IMR-90 (cell line): ENCODE results near the gene APP. TPM values are rescaled to one million over a fixed set of nuclear protein-coding genes. Genes with fewer than 3 reads are reported as not detected.

Source experiments
- ATAC-seq: fragments of 200-7000 bp; cut with Tn5 transposase; 2 replicates; pipeline ENCODE4 v1.9.1; 2020; ENCODE audit warnings: low read depth, mild to moderate bottlenecking, moderate library complexity
- BruUV-seq: library from RNA; stranded (reverse); fragments of 400-500 nt; replicated peaks from 2 replicates; lab custom pipeline; 2021; lab: Mats Ljungman, UMichigan
- CTCF ChIA-PET: fragments of 300-600 bp; formaldehyde crosslinking; extraction: SDS; loops from one replicate; lab custom pipeline; 2021; ENCODE audit warnings: antibody characterized with exemption; lab: Yijun Ruan, JAX
- POLR2A ChIA-PET: fragments of 300-600 bp; sonication (Branson Sonifier 250); formaldehyde crosslinking; loops from one replicate; lab custom pipeline; 2022; ENCODE audit warnings: antibody characterized with exemption; ENCODE audit not compliant: unreplicated experiment; lab: Charles Lee
- DNase-seq: peaks from one replicate; pipeline ENCODE4 v3.0.0; 2013
- H2AFZ ChIP-seq: replicated peaks from 2 replicates; pipeline ENCODE3; 2013; ENCODE audit warnings: low read length, mild to moderate bottlenecking; ENCODE audit not compliant: poor library complexity
- H2AK5ac ChIP-seq: 2 replicates; pipeline ENCODE4 v1.6.1; 2013; ENCODE audit warnings: low read depth, low read length, inconsistent platforms
- H2AK9ac ChIP-seq: replicated peaks from 2 replicates; pipeline ENCODE3; 2013; ENCODE audit warnings: mild to moderate bottlenecking, low read depth, low read length, moderate library complexity; ENCODE audit not compliant: poor library complexity
- H2BK120ac ChIP-seq: 2 replicates; pipeline ENCODE4 v1.6.1; 2013; ENCODE audit warnings: low read depth, low read length, inconsistent platforms
- H2BK15ac ChIP-seq: 3 replicates; pipeline ENCODE4 v1.6.1; 2013; ENCODE audit warnings: low read depth, low read length, inconsistent platforms
- H2BK20ac ChIP-seq: 2 replicates; pipeline ENCODE4 v1.6.1; 2013; ENCODE audit warnings: low read depth, mild to moderate bottlenecking, inconsistent platforms, low read length, moderate library complexity
- H2BK5ac ChIP-seq: 2 replicates; pipeline ENCODE4 v1.6.1; 2013; ENCODE audit warnings: mild to moderate bottlenecking, low read depth, low read length, inconsistent platforms; ENCODE audit not compliant: poor library complexity, severe bottlenecking
- H3K14ac ChIP-seq: replicated peaks from 2 replicates; pipeline ENCODE4 v1.6.1; 2013; ENCODE audit warnings: low read depth, low read length, inconsistent platforms
- H3K18ac ChIP-seq: 2 replicates; pipeline ENCODE4 v1.6.1; 2013; ENCODE audit warnings: low read depth, low read length, control low read depth
- H3K23ac ChIP-seq: 2 replicates; pipeline ENCODE4 v1.6.1; 2013; ENCODE audit warnings: low read depth, low read length, inconsistent platforms
- H3K27ac ChIP-seq: 2 replicates; pipeline ENCODE4 v1.5.1; 2013; ENCODE audit warnings: mild to moderate bottlenecking, control low read depth, low read length; ENCODE audit not compliant: insufficient read depth
- H3K27me3 ChIP-seq: 2 replicates; pipeline ENCODE4 v1.6.1; 2013; ENCODE audit warnings: low read length; ENCODE audit not compliant: control insufficient read depth, insufficient read depth
- H3K36me3 ChIP-seq: 2 replicates; pipeline ENCODE4 v1.6.1; 2013; ENCODE audit warnings: low read length, mixed read lengths; ENCODE audit not compliant: control insufficient read depth, insufficient read depth
- H3K4ac ChIP-seq: 2 replicates; pipeline ENCODE4 v1.6.1; 2013; ENCODE audit warnings: low read depth, low read length, inconsistent platforms
- H3K4me1 ChIP-seq: 2 replicates; pipeline ENCODE4 v1.6.1; 2013; ENCODE audit warnings: low read length, mixed read lengths; ENCODE audit not compliant: control insufficient read depth, insufficient read depth
- H3K4me2 ChIP-seq: 2 replicates; pipeline ENCODE4 v1.6.1; 2013; ENCODE audit warnings: low read depth, mild to moderate bottlenecking, control low read depth, low read length, moderate library complexity
- H3K4me3 ChIP-seq: 2 replicates; pipeline ENCODE4 v1.5.1; 2013; ENCODE audit warnings: low read depth, mild to moderate bottlenecking, control low read depth, low read length, moderate library complexity; ENCODE audit not compliant: insufficient read depth
- H3K56ac ChIP-seq: 2 replicates; pipeline ENCODE4 v1.6.1; 2013; ENCODE audit warnings: low read length, inconsistent platforms; ENCODE audit not compliant: insufficient read depth; ENCODE audit errors: extremely low read depth
- H3K79me1 ChIP-seq, 2 experiments: 2 replicates each; pipeline ENCODE4 v1.6.1; 2013; ENCODE audit warnings: low read length in 2 of 2, inconsistent platforms in 1 of 2, low read depth in 1 of 2
- H3K9ac ChIP-seq: 2 replicates; pipeline ENCODE4 v1.6.1; 2013; ENCODE audit warnings: low read depth, low read length, control low read depth
- H3K9me1 ChIP-seq: 2 replicates; pipeline ENCODE4 v1.6.1; 2013; ENCODE audit warnings: low read length, inconsistent platforms; ENCODE audit not compliant: insufficient read depth
- H3K9me3 ChIP-seq: 2 replicates; pipeline ENCODE4 v1.6.1; 2013; ENCODE audit warnings: low read length; ENCODE audit not compliant: control insufficient read depth, insufficient read depth
- H4K20me1 ChIP-seq: 2 replicates; pipeline ENCODE4 v1.6.1; 2013; ENCODE audit warnings: low read length, inconsistent platforms; ENCODE audit not compliant: insufficient read depth
- H4K5ac ChIP-seq: 2 replicates; pipeline ENCODE4 v1.6.1; 2013; ENCODE audit warnings: mild to moderate bottlenecking, low read depth, low read length, control low read depth
- H4K8ac ChIP-seq, 2 experiments: 2 replicates each; pipeline ENCODE4 v1.6.1; 2013; ENCODE audit warnings: low read depth in 2 of 2, low read length in 2 of 2, control low read depth in 1 of 2, inconsistent platforms in 1 of 2
- H4K91ac ChIP-seq: 2 replicates; pipeline ENCODE4 v1.6.1; 2013; ENCODE audit warnings: low read depth, low read length, inconsistent platforms; ENCODE audit not compliant: insufficient read depth
- CHD1 ChIP-seq: IDR thresholded peaks from 2 replicates; pipeline ENCODE4 v1.6.1; 2012; ENCODE audit warnings: low read depth, low read length, improper control_type of control experiment
- MAFK ChIP-seq: IDR thresholded peaks from 2 replicates; pipeline ENCODE4 v1.6.1; 2012; ENCODE audit warnings: low read depth, low read length, improper control_type of control experiment
- NFE2L2 ChIP-seq: fragments of 150-350 bp; IDR thresholded peaks from 2 replicates; pipeline ENCODE4 v1.6.1; 2016; ENCODE audit warnings: low read depth, mild to moderate bottlenecking, low read length
- RCOR1 ChIP-seq: IDR thresholded peaks from 2 replicates; pipeline ENCODE4 v1.6.1; 2012; ENCODE audit warnings: mild to moderate bottlenecking, low read length, improper control_type of control experiment; ENCODE audit not compliant: insufficient replicate concordance
- SMC3 ChIP-seq: fragments of 150-350 bp; IDR thresholded peaks from 2 replicates; pipeline ENCODE4 v1.6.1; 2016; ENCODE audit warnings: low read depth, mild to moderate bottlenecking, antibody characterized with exemption, low read length, moderate library complexity
- WGBS, 2 experiments: methylation state at CpG; one replicate each; pipeline versions ENCODE4 v1.1.5 to v1.1.7; 2013; ENCODE audit warnings: missing lambda C conversion rate in 2 of 2; ENCODE audit not compliant: insufficient read length in 1 of 2; ENCODE audit errors: extremely low coverage in 2 of 2; 5-methylcytosine and 5-hydroxymethylcytosine counted together
- dilution Hi-C: fragments of 300-500 bp; cut with HindIII; formaldehyde crosslinking; loops from one replicate; pipeline ENCODE4 v1.14.3; 2018; ENCODE audit warnings: low sequenced_read_pairs; ENCODE audit not compliant: unreplicated experiment
- in situ Hi-C: fragments of 300-500 bp; cut with MboI; formaldehyde crosslinking; loops from 3 replicates; pipeline ENCODE4 v1.14.3; 2019; ENCODE audit warnings: low sequenced_read_pairs, inconsistent platforms, mixed read lengths
- intact Hi-C: fragments of 100-400 bp; cut with micrococcal nuclease; formaldehyde crosslinking; loops from 2 replicates; pipeline ENCODE4 v1.10.0; 2022
- polyA plus RNA-seq, 3 experiments: library from polyadenylated mRNA; depleted of rRNA; stranded (reverse); fragments of >200 nt; gene quantifications; 2 replicates each; pipeline ENCODE4 v1.2.3, GENCODE V29; 2012; ENCODE audit warnings: low replicate concordance in 1 of 3
- total RNA-seq: library from RNA; depleted of rRNA; stranded (reverse); fragments of >200 nt; gene quantifications from 2 replicates; pipeline ENCODE4 v1.2.3, GENCODE V29; 2012
- TF ChIP-seq, protein P1 (sequence below): fragments of 150-350 bp; IDR thresholded peaks from 2 replicates; pipeline ENCODE4 v1.6.1; 2016; ENCODE audit warnings: low read depth, mild to moderate bottlenecking, low read length, moderate library complexity, borderline replicate concordance

The APP gene
- total and polyA plus RNA-seq, 2 of the 4 experiments (the other 2 are of a cell fraction) = 191 to 530 TPM

- H3K9ac ChIP-seq = no peak overlapping the region
- ChIA-PET CTCF (interaction anchor here (0.6 kb wide), 1 partner anchor 1475 kb away, joined by 6 read pairs; no protein-coding TSS in a partner anchor), POLR2A (no interaction called here)
- no peak for TF ChIP-seq CHD1
- TF ChIP-seq MAFK = no peak
- TF ChIP-seq, protein P1, sequence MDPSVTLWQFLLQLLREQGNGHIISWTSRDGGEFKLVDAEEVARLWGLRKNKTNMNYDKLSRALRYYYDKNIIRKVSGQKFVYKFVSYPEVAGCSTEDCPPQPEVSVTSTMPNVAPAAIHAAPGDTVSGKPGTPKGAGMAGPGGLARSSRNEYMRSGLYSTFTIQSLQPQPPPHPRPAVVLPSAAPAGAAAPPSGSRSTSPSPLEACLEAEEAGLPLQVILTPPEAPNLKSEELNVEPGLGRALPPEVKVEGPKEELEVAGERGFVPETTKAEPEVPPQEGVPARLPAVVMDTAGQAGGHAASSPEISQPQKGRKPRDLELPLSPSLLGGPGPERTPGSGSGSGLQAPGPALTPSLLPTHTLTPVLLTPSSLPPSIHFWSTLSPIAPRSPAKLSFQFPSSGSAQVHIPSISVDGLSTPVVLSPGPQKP = no peak
- TF ChIP-seq NFE2L2 = no peak
- no peak for TF ChIP-seq SMC3
- no peak for TF ChIP-seq RCOR1
- H2AFZ ChIP-seq = no peak overlapping the region
- peaks cover 5% of the 10 kb centered on the region for H3K36me3 ChIP-seq
- H3K23ac ChIP-seq = no peak overlapping the region
- intact Hi-C loops = no loop called here
- no peak overlapping the region for H2AK9ac ChIP-seq
- in situ Hi-C loops = no loop called here
- H2BK20ac ChIP-seq = no peak overlapping the region
- WGBS, 2 experiments = 86% methylated on average over 1 of the region's 3 CpGs; no CpG with 5 or more reads in 1 of the 2 experiments
- BruUV-seq = no TSS peak
- no peaks in the 10 kb centered on the region for H3K9me3 ChIP-seq
- dilution Hi-C loops = no loop called here
- H3K9me1 ChIP-seq = no peaks in the 10 kb centered on the region
- no peak overlapping the region for H3K14ac ChIP-seq
- H3K56ac ChIP-seq = no peak overlapping the region
- H4K5ac ChIP-seq = no peak overlapping the region
- no peak overlapping the region for H2BK120ac ChIP-seq
- no peak overlapping the region for H4K8ac ChIP-seq
- no peaks in the 10 kb centered on the region for H3K27me3 ChIP-seq
- no peak overlapping the region for H3K18ac ChIP-seq
- ATAC-seq = no peak
- no peak overlapping the region for H3K4me3 ChIP-seq
- no peak overlapping the region for H2BK15ac ChIP-seq
- DNase-seq = no peak
- no peak overlapping the region for H3K4ac ChIP-seq
- H3K4me1 ChIP-seq = no peaks in the 10 kb centered on the region
- no peak overlapping the region for H3K4me2 ChIP-seq
- H3K79me1 ChIP-seq = peaks cover 12 to 24% of the 10 kb centered on the region in 2 experiments
- no peaks in the 10 kb centered on the region for H4K20me1 ChIP-seq
- H2BK5ac ChIP-seq = no peak overlapping the region
- H2AK5ac ChIP-seq = no peak overlapping the region
- H4K91ac ChIP-seq = no peak overlapping the region
- no peak overlapping the region for H3K27ac ChIP-seq
Observed at GRCh38 chr21:25913479-25913878, 257.1 kb downstream of the APP start.
